ENCODE measurements around the gene CIAO1. TPM values are rescaled to one million over a fixed set of nuclear protein-coding genes. Genes with fewer than 3 reads are reported as not detected.

CIAO1 gene
- total RNA-seq, 2 experiments from 2014 or later: 86.6 to 87.1 TPM

- H3K27me3 Mint-ChIP-seq: no peaks in the 10 kb centered on the region
- no peak overlapping the region for H3K4me3 Mint-ChIP-seq
- H3K27ac Mint-ChIP-seq: peak overlapping the region; percentile 81
- intact Hi-C loops (cut with micrococcal nuclease): no loop called here
- CTCF ChIA-PET: no interaction called here
- no peak for DNase-seq
- peaks cover 5% of the 10 kb centered on the region for H3K36me3 Mint-ChIP-seq
- H3K9me3 Mint-ChIP-seq: no peaks in the 10 kb centered on the region
- peaks cover 49% of the 10 kb centered on the region for H3K4me1 Mint-ChIP-seq (ENCODE audit: low read depth)
- POLR2A ChIA-PET: interaction anchor here (0.5 to 1.3 kb wide), 2 partner anchors 13 to 107 kb away, joined by 3 to 4 read pairs; partner anchors contain the start of gene SNRNP200
These were observed 51.6 kb downstream of the CIAO1 start for GRCh38 chr2:96317584-96317997.

DNA sequence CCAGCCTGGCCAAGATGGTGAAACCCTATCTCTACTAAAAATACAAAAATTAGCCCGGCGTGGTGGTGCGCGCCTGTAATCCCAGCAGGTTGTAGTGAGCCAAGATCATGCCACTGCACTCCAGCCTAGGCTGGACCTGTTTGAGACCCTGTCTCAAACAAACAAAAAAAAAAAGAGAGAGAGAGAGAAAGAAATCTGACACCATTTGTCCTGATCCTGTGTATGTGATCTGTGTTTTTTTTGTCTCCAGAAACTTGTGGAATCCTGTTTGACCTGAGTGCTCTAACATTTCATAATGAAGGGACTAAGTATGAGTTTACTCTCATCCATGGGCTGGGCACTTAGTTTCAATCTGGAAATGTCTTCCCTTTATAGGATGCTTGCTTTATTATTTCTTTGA is 52.7 kb downstream of the CIAO1 start:
- H3K4me1 Mint-ChIP-seq (ENCODE audit: low read depth): peaks cover 57% of the 10 kb centered on the region
- no peaks in the 10 kb centered on the region for H3K27me3 Mint-ChIP-seq
- H3K36me3 Mint-ChIP-seq: peaks cover 5% of the 10 kb centered on the region
- no peak overlapping the region for H3K4me3 Mint-ChIP-seq
- no peaks in the 10 kb centered on the region for H3K9me3 Mint-ChIP-seq
- POLR2A ChIA-PET: interaction anchor here (1.3 to 8.1 kb wide), 2 partner anchors 14 to 16 kb away, joined by 3 to 70 read pairs; partner anchors contain the start of genes NCAPH and SNRNP200
- DNase-seq: no peak
- peak overlapping the region; percentile 19 for H3K27ac Mint-ChIP-seq
- CTCF ChIA-PET: interaction anchor here (0.7 kb wide), 1 partner anchor 194 kb away, joined by 3 read pairs; no protein-coding TSS in a partner anchor
- intact Hi-C loops (cut with micrococcal nuclease): no loop called here

DNA sequence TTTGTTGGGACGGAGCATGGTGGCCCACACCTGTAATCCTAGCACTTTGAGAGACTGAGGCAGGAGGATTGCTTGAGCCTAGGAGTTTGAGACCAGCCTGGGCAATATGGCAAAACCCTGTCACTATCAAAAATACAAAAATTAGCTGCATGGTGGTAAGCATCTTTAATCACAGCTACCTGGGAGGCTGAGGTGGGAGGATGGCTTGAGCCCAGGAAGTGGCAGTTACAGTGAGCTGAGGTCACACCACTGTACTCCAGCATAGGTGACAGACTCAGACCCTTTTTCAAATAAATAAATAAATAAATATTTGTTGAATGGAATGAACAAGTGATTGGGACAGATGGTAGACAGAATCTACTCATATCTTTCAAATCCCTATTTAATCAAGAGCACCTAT is 53.4 kb downstream of the CIAO1 start:
- Mint-ChIP-seq H3K36me3 (peaks cover 5% of the 10 kb centered on the region), H3K9me3 (no peaks in the 10 kb centered on the region), H3K4me3 (peak overlapping the region; percentile 20), H3K27me3 (no peaks in the 10 kb centered on the region), H3K27ac (no peak overlapping the region), H3K4me1 (ENCODE audit: low read depth) (peaks cover 63% of the 10 kb centered on the region)
- intact Hi-C loops (cut with micrococcal nuclease): no loop called here
- ChIA-PET POLR2A (interaction anchor here (3.0 to 8.1 kb wide), 3 partner anchors 14 to 24 kb away, joined by 28 to 70 read pairs (median 32); partner anchors contain the start of genes NCAPH and SNRNP200), CTCF (interaction anchor here (0.7 to 3.8 kb wide), 2 partner anchors 25 to 193 kb away, joined by 3 to 19 read pairs; no protein-coding TSS in a partner anchor)
- no peak for DNase-seq

DNA sequence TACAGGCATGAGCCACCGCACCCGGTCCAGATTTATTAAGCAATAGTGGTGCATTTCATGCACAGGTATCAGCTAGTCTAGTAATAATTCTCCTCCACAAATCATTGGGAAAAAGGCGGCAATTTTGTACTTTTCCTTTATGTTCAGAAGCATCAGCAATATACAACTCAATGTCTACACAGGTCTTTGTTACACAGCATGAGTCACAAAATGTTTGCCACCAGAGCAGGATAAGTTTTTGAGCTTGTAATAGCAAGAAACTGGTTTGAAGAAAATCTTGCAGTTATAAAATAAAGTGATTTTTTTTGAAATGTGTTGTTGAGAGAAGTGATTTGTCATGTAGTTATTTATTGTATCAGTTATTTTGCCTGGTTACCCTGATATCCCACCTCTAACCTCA is 54.3 kb downstream of the CIAO1 start:
- no peak for DNase-seq
- H3K4me3 Mint-ChIP-seq: peak overlapping the region; percentile 91
- ChIA-PET CTCF (interaction anchor here (0.6 to 3.8 kb wide), 9 partner anchors 9 to 681 kb away, joined by 3 to 19 read pairs (median 5); no protein-coding TSS in a partner anchor), POLR2A (interaction anchor here (0.7 to 8.1 kb wide), 8 partner anchors 9 to 156 kb away, joined by 3 to 70 read pairs (median 8); partner anchors contain the start of genes NCAPH, SNRNP200 and STARD7)
- H3K27me3 Mint-ChIP-seq: no peaks in the 10 kb centered on the region
- peaks cover 64% of the 10 kb centered on the region for H3K4me1 Mint-ChIP-seq (ENCODE audit: low read depth)
- peaks cover 5% of the 10 kb centered on the region for H3K36me3 Mint-ChIP-seq
- intact Hi-C loops (cut with micrococcal nuclease): loop anchor here (5.0 kb wide), 6 partner anchors 53 to 217 kb away; partner anchors contain the start of genes ARID5A, CIAO1, DUSP2 and STARD7
- peak overlapping the region; percentile 91 for H3K27ac Mint-ChIP-seq
- H3K9me3 Mint-ChIP-seq: no peaks in the 10 kb centered on the region

DNA sequence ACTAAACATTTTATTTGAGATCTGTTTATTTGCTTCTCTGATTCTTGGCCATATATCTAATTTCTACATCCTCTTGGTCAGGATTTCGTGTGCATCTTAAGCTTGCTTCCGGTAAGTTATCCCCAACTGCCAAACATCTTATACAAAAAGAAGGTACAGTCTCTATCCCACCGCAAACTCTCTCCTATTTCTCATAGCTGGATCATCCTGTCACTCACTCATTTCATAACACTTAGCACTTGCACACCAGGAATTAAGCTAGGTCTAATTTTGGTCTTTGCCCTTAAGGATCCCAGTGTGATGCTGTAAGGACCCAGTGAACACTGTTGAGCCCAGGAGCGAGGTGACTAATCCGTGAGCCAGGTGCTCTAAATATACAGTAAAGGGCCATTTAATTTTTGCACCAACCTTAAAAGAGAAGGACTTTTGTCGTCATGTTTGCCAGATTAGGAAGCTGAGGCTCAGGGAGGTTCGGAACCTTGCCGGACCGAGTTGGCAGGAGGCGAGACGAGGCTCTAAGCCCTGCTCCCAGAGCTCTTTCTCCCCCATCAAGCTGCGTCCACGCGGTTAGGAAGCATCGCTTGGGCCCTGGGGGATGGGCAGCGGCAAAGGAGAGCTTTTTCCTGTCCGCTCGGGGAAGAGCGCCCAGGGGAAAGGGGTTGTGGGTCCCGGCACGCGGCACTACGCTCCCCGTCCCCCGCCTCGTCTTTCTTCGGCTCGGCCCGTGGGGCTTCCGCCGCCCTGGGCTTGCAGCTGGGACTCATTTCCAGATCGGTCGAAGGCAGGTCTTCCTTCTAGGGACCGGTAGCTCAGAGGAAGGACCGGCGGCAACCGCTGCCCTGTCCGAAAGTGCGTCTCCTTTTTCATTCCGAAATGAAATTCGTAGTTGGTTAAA is 55.0 kb downstream of the CIAO1 start:
- H3K4me1 Mint-ChIP-seq (ENCODE audit: low read depth): peaks cover 59% of the 10 kb centered on the region

More for the DNA sequence above, 55.0 kb downstream of the CIAO1 start:
- peaks cover 8% of the 10 kb centered on the region for H3K36me3 Mint-ChIP-seq
- H3K27me3 Mint-ChIP-seq: no peaks in the 10 kb centered on the region
- ChIA-PET CTCF (interaction anchor here (0.6 to 3.8 kb wide), 12 partner anchors 10 to 680 kb away, joined by 3 to 19 read pairs (median 4); partner anchors contain the start of gene SNRNP200), POLR2A (interaction anchor here (0.5 to 8.1 kb wide), 10 partner anchors 9 to 207 kb away, joined by 3 to 70 read pairs (median 8); partner anchors contain the start of genes NCAPH, SNRNP200 and STARD7)
- peak; percentile 52 for DNase-seq
- no peaks in the 10 kb centered on the region for H3K9me3 Mint-ChIP-seq
- peak overlapping the region; percentile 91 for H3K27ac Mint-ChIP-seq
- intact Hi-C loops (cut with micrococcal nuclease): loop anchor here (1.0 to 5.0 kb wide), 9 partner anchors 15 to 216 kb away; partner anchors contain the start of genes ARID5A, CIAO1, DUSP2 and SNRNP200
- H3K4me3 Mint-ChIP-seq: peak overlapping the region; percentile 91

Other genes starting within 250 kb of the CIAO1 start
- gene GPAT2, start 231.3 kb upstream of the CIAO1 start, total RNA-seq: 10 to 100 TPM; 15.4 to 16.4 TPM
- gene ADRA2B, start 149.7 kb upstream of the CIAO1 start, total RNA-seq: under 1 TPM; 0.21 to 0.36 TPM
- 1 to 10 TPM; 1.8 to 2.4 TPM for gene ASTL, start 127.7 kb upstream of the CIAO1 start, total RNA-seq
- gene DUSP2, start 120.8 kb upstream of the CIAO1 start, total RNA-seq: 100 to 1,000 TPM; 522 to 539 TPM
- gene STARD7, start 57.4 kb upstream of the CIAO1 start, total RNA-seq: 100 to 1,000 TPM; 173 to 181 TPM
- 10 to 100 TPM; 19.3 to 22.2 TPM for gene TMEM127, start 228 bp upstream of the CIAO1 start, total RNA-seq
- gene SNRNP200, start 39.3 kb downstream of the CIAO1 start, total RNA-seq: 100 to 1,000 TPM; 165 to 175 TPM
- gene ITPRIPL1, start 59.1 kb downstream of the CIAO1 start, total RNA-seq: 10 to 100 TPM; 30.2 TPM
- 10 to 100 TPM; 96.9 to 98.8 TPM for gene NCAPH, start 69.5 kb downstream of the CIAO1 start, total RNA-seq
- gene NEURL3, start 239.1 kb downstream of the CIAO1 start, total RNA-seq: 1 to 10 TPM in 1 of 2 experiments, under 1 TPM in 1; 0.87 to 1.1 TPM